HCT116 (cell line): Measurements from ENCODE around the gene KIAA1328. TPM values are rescaled to one million over a fixed set of nuclear protein-coding genes. Genes with fewer than 3 reads are reported as not detected.

ENCODE experiments used
- ATAC-seq: fragments of 200-7000 bp; cut with Tn5 transposase; 2 replicates; pipeline ENCODE4 v1.9.1; 2020; ENCODE audit warnings: mild to moderate bottlenecking, moderate library complexity
- BruUV-seq: library from RNA; stranded (reverse); fragments of 400-500 nt; replicated peaks from 2 replicates; lab custom pipeline; 2021; lab: Mats Ljungman, UMichigan
- CTCF ChIA-PET: fragments of 300-600 bp; sonication (Branson Sonifier 250); formaldehyde crosslinking; loops from one replicate; lab custom pipeline; 2021; ENCODE audit warnings: antibody characterized with exemption; lab: Charles Lee
- POLR2A ChIA-PET: fragments of 300-600, 350-600 bp; sonication (Branson Sonifier 250); formaldehyde crosslinking; loops from one replicate; lab custom pipeline; 2021; ENCODE audit warnings: antibody characterized with exemption; lab: Charles Lee
- RAD21 ChIA-PET, 2 experiments: fragments of 300-600 bp; sonication (Branson Sonifier 250); formaldehyde crosslinking; loops; one replicate each; lab custom pipeline; 2023; ENCODE audit warnings: low total read pairs in 2 of 2; ENCODE audit not compliant: uncharacterized antibody in 2 of 2, unreplicated experiment in 2 of 2, low non-redundant PET in 1 of 2; lab: Charles Lee
- DNase-seq: peaks from one replicate; pipeline ENCODE4 v3.0.0-alpha.2; 2010; ENCODE audit warnings: low read depth, low spot score
- H2AFZ ChIP-seq: fragments of 200-600 bp; shearing (Covaris generic), sonication (generic); 2 replicates; pipeline ENCODE4 v1.6.1; 2017; ENCODE audit warnings: low read depth, mixed run types, mixed read lengths, antibody characterized with exemption, low read length; ENCODE audit not compliant: poor library complexity, severe bottlenecking
- H3K27ac ChIP-seq: 2 replicates; pipeline ENCODE4 v1.5.1; 2012; ENCODE audit warnings: low read depth, low read length
- H3K27me3 ChIP-seq: fragments of 200-600 bp; sonication (generic); 2 replicates; pipeline ENCODE4 v1.6.1; 2016; ENCODE audit warnings: mixed run types, low read length, mixed read lengths; ENCODE audit not compliant: insufficient read depth
- H3K36me3 ChIP-seq, 2 experiments: fragments of 200-500 bp in 1 of 2; fragments of 200-600 bp in 1 of 2; sonication (Bioruptor generic) in 1 of 2; sonication (generic) in 1 of 2; 2 replicates each; pipeline versions ENCODE4 v1.5.1 to v1.6.1; 2014 to 2016; ENCODE audit warnings: low read length in 2 of 2, inconsistent platforms in 1 of 2, mixed read lengths in 1 of 2, mixed run types in 1 of 2; ENCODE audit not compliant: insufficient read depth in 2 of 2, control insufficient read depth in 1 of 2
- H3K4me1 ChIP-seq, 2 experiments: fragments of 200-600 bp in 1 of 2; sonication (generic) in 1 of 2; 2 replicates each; pipeline versions ENCODE4 v1.5.1 to v1.6.1; 2012 to 2017; ENCODE audit warnings: low read length in 2 of 2, inconsistent platforms in 1 of 2, mild to moderate bottlenecking in 1 of 2, mixed read lengths in 1 of 2, mixed run types in 1 of 2, moderate library complexity in 1 of 2; ENCODE audit not compliant: insufficient read depth in 2 of 2, control insufficient read depth in 1 of 2
- H3K4me2 ChIP-seq: fragments of 200-600 bp; sonication (generic); 2 replicates; pipeline ENCODE4 v1.6.1; 2017; ENCODE audit warnings: mixed run types, low read length, mixed read lengths
- H3K4me3 ChIP-seq, 2 experiments: fragments of 200-600 bp in 1 of 2; sonication (generic) in 1 of 2; replicated peaks in 1 of 2; 2 replicates each; pipeline ENCODE4 v1.5.1; 2011 to 2016; ENCODE audit warnings: low read length in 2 of 2, control low read depth in 1 of 2, low read depth in 1 of 2, mild to moderate bottlenecking in 1 of 2, mixed read lengths in 1 of 2, mixed run types in 1 of 2
- H3K79me2 ChIP-seq: fragments of 200-600 bp; sonication (generic); 2 replicates; pipeline ENCODE4 v1.6.1; 2017; ENCODE audit warnings: mild to moderate bottlenecking, mixed run types, low read length, moderate library complexity, mixed read lengths; ENCODE audit not compliant: insufficient read depth
- H3K9ac ChIP-seq: fragments of 200-600 bp; sonication (generic); 2 replicates; pipeline ENCODE4 v1.6.1; 2016; ENCODE audit warnings: low read length, mixed read lengths
- H3K9me2 ChIP-seq: fragments of 200-600 bp; sonication (generic), shearing (Covaris generic); 2 replicates; pipeline ENCODE4 v1.6.1; 2017; ENCODE audit warnings: mixed run types, mild to moderate bottlenecking, moderate library complexity; ENCODE audit not compliant: insufficient read depth
- H3K9me3 ChIP-seq, 2 experiments: fragments of 200-500 bp in 1 of 2; fragments of 200-600 bp in 1 of 2; sonication (Bioruptor generic) in 1 of 2; sonication (generic) in 1 of 2; 2 replicates each; pipeline ENCODE4 v1.6.1; 2014 to 2017; ENCODE audit warnings: low read length in 2 of 2, mixed read lengths in 2 of 2, inconsistent platforms in 1 of 2, low read depth in 1 of 2, mild to moderate bottlenecking in 1 of 2, mixed run types in 1 of 2, moderate library complexity in 1 of 2; ENCODE audit not compliant: control insufficient read depth in 1 of 2, insufficient read depth in 1 of 2
- H4K20me1 ChIP-seq: fragments of 200-600 bp; sonication (generic), shearing (Covaris generic); 2 replicates; pipeline ENCODE4 v1.6.1; 2017; ENCODE audit warnings: mixed run types, mild to moderate bottlenecking, moderate library complexity; ENCODE audit not compliant: insufficient read depth
- EGR1 ChIP-seq: IDR thresholded peaks from 2 replicates; pipeline ENCODE4 v1.6.1; 2012; ENCODE audit warnings: low read depth
- ELF1 ChIP-seq: IDR thresholded peaks from 2 replicates; pipeline ENCODE4 v1.6.1; 2012; ENCODE audit warnings: low read depth, borderline replicate concordance
- FOSL1 ChIP-seq: IDR thresholded peaks from 2 replicates; pipeline ENCODE4 v1.6.1; 2012; ENCODE audit warnings: low read depth
- MAX ChIP-seq: IDR thresholded peaks from 2 replicates; pipeline ENCODE4 v1.6.1; 2012
- POLR2AphosphoS5 ChIP-seq: IDR thresholded peaks from 2 replicates; pipeline ENCODE4 v1.6.1; 2011; ENCODE audit warnings: mild to moderate bottlenecking, low read depth, low read length, moderate library complexity
- SP1 ChIP-seq: IDR thresholded peaks from 2 replicates; pipeline ENCODE4 v1.6.1; 2012; ENCODE audit warnings: low read depth
- SRF ChIP-seq: IDR thresholded peaks from 2 replicates; pipeline ENCODE4 v1.6.1; 2012; ENCODE audit warnings: low read depth
- TCF7L2 ChIP-seq: IDR thresholded peaks from 2 replicates; pipeline ENCODE4 v1.7.0; 2011; ENCODE audit warnings: borderline replicate concordance, inconsistent platforms; ENCODE audit not compliant: insufficient read depth, insufficient read length; ENCODE audit errors: extremely low read depth
- YY1 ChIP-seq: IDR thresholded peaks from 2 replicates; pipeline ENCODE4 v1.6.1; 2011; ENCODE audit warnings: low read length, low read depth, moderate library complexity, mild to moderate bottlenecking; ENCODE audit not compliant: insufficient replicate concordance; ENCODE audit errors: extremely low read depth
- ZBTB33 ChIP-seq: IDR thresholded peaks from 2 replicates; pipeline ENCODE4 v1.6.1; 2011; ENCODE audit warnings: mild to moderate bottlenecking, low read length, moderate library complexity; ENCODE audit not compliant: insufficient replicate concordance; ENCODE audit errors: extremely low read depth
- ZFX ChIP-seq: fragments of 450-650 bp; IDR thresholded peaks from 2 replicates; pipeline ENCODE4 v1.6.1; 2017
- ZNF274 ChIP-seq: fragments of 200-500 bp; sonication (Bioruptor generic); IDR thresholded peaks from 2 replicates; pipeline ENCODE4 v1.6.1; 2014; ENCODE audit warnings: mild to moderate bottlenecking, low read depth, low read length, inconsistent platforms
- intact Hi-C: fragments of 100-400 bp; cut with micrococcal nuclease; formaldehyde crosslinking; loops from 2 replicates; pipeline ENCODE4 v1.10.0; 2022
- total RNA-seq: library from RNA; stranded (reverse); gene quantifications from one replicate; pipeline ENCODE4 v1.2.1, GENCODE V29; 2021; ENCODE audit not compliant: unreplicated experiment

Gene KIAA1328
- total RNA-seq, 1 experiment from 2014 or later = 5.2 TPM

- H2AFZ ChIP-seq = no peak overlapping the region
- DNase-seq (no peak), ATAC-seq (no peak)
- no TSS peak for BruUV-seq
- H3K4me3 ChIP-seq = no peak overlapping the region
- H3K9me2 ChIP-seq = no peaks in the 10 kb centered on the region
- TF ChIP-seq ZFX (no peak), SP1 (no peak), MAX (no peak), TCF7L2 (no peak), POLR2AphosphoS5 (no peak)
- POLR2A ChIA-PET = no interaction called here
- H3K4me2 ChIP-seq = no peak overlapping the region
- H3K9me3 ChIP-seq = no peaks in the 10 kb centered on the region
- H3K4me1 ChIP-seq = no peaks in the 10 kb centered on the region
- no peak overlapping the region for H3K27ac ChIP-seq
- H3K36me3 ChIP-seq = no peaks in the 10 kb centered on the region
- H3K79me2 ChIP-seq = no peaks in the 10 kb centered on the region
- H4K20me1 ChIP-seq = no peaks in the 10 kb centered on the region
- H3K9ac ChIP-seq = no peak overlapping the region
- intact Hi-C loops = no loop called here
- RAD21 ChIA-PET = interaction anchor here in 1 of 2 experiments (0.6 kb wide), 1 partner anchor 784 kb away, joined by 3 read pairs; no protein-coding TSS in a partner anchor
- CTCF ChIA-PET = interaction anchor here (0.8 kb wide), 1 partner anchor 50 kb away, joined by 3 read pairs; no protein-coding TSS in a partner anchor
- no peaks in the 10 kb centered on the region for H3K27me3 ChIP-seq
These were observed 415.7 kb downstream of the KIAA1328 start for GRCh38 chr18:37244618-37245017.

DNA sequence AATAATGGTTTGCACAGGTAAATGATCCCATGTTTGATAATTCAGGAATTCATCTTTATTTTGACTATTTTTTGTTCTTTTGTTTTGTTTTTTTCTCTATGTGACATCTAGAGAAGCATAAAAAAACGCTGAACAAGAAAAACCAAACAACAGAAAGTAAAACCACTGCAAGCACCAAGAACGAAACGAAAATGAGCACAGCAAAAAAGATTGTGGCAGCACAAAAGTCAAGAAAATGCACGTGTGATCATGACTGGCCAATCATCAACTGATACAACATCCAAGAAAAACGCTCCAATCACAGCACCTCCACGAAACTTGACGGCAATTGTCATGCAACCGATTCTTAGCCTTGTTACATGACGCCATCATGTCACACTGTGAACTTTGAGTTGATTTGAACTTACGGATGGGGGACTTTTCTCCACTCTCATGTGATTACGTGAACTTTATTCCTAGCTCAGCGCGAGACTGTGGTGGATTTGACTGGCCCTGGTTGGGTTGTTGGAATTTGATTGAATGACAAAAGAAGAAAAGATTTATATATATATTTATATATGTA lies 417.9 kb downstream of the KIAA1328 start:
- ChIA-PET CTCF (no interaction called here), RAD21 (no interaction called here)

More for the DNA sequence above, 417.9 kb downstream of the KIAA1328 start:
- no peak overlapping the region for H3K27ac ChIP-seq
- TF ChIP-seq YY1 (no peak), ZNF274 (no peak), MAX (no peak), FOSL1 (no peak), ELF1 (no peak), ZBTB33 (no peak), TCF7L2 (no peak), EGR1 (no peak), SRF (no peak)
- TF ChIP-seq, all 23 proteins: peak for 0
- H3K9ac ChIP-seq = no peak overlapping the region
- no peak for DNase-seq
- no peaks in the 10 kb centered on the region for H3K9me2 ChIP-seq
- POLR2A ChIA-PET = no interaction called here
- H3K9me3 ChIP-seq = no peaks in the 10 kb centered on the region
- no peaks in the 10 kb centered on the region for H3K79me2 ChIP-seq
- H4K20me1 ChIP-seq = no peaks in the 10 kb centered on the region
- no peaks in the 10 kb centered on the region for H3K36me3 ChIP-seq
- H3K4me1 ChIP-seq = no peaks in the 10 kb centered on the region
- H2AFZ ChIP-seq = no peak overlapping the region
- ATAC-seq = no peak
- intact Hi-C loops = no loop called here
- H3K4me2 ChIP-seq = no peak overlapping the region
- no peaks in the 10 kb centered on the region for H3K27me3 ChIP-seq
- no TSS peak for BruUV-seq
- H3K4me3 ChIP-seq = no peak overlapping the region
